ENCODE results near the gene CSTF3. TPM values are rescaled to one million over a fixed set of nuclear protein-coding genes. Genes with fewer than 3 reads are reported as not detected.
"Not testable (repeated sequence)": the region's sequence is repeated elsewhere in the genome, so short reads cannot be mapped to it uniquely, and the experiment has no call there.

Gene CSTF3
- total RNA-seq, 4 donors from 2014 or later = 8.0 to 21.0 (median 12.5) TPM

GRCh38 chr11:33171251-33171650 is 10.0 kb upstream of the CSTF3 start:
- Histone ChIP-seq H3K9me3 (no peaks in the 10 kb centered on the region), H3K27me3 (no peaks in the 10 kb centered on the region), H3K27ac (no peak overlapping the region), H3K36me3 (no peaks in the 10 kb centered on the region), H3K4me3 (no peak overlapping the region), H3K4me1 (peaks cover 0 to 33% (median 2%) of the 10 kb centered on the region in 4 donors)
- TF ChIP-seq, protein P1, sequence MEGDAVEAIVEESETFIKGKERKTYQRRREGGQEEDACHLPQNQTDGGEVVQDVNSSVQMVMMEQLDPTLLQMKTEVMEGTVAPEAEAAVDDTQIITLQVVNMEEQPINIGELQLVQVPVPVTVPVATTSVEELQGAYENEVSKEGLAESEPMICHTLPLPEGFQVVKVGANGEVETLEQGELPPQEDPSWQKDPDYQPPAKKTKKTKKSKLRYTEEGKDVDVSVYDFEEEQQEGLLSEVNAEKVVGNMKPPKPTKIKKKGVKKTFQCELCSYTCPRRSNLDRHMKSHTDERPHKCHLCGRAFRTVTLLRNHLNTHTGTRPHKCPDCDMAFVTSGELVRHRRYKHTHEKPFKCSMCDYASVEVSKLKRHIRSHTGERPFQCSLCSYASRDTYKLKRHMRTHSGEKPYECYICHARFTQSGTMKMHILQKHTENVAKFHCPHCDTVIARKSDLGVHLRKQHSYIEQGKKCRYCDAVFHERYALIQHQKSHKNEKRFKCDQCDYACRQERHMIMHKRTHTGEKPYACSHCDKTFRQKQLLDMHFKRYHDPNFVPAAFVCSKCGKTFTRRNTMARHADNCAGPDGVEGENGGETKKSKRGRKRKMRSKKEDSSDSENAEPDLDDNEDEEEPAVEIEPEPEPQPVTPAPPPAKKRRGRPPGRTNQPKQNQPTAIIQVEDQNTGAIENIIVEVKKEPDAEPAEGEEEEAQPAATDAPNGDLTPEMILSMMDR (IDR thresholded peaks at IDR 0.05) = no peak
- TF ChIP-seq POLR2A (IDR thresholded peaks at IDR 0.05) = no peak
- 95 to 97% methylated on average over 1 of the region's 1 CpG for WGBS, 2 donors
- DNase-seq (ENCODE audit: low spot score in 2 of 2) = no peak

DNA sequence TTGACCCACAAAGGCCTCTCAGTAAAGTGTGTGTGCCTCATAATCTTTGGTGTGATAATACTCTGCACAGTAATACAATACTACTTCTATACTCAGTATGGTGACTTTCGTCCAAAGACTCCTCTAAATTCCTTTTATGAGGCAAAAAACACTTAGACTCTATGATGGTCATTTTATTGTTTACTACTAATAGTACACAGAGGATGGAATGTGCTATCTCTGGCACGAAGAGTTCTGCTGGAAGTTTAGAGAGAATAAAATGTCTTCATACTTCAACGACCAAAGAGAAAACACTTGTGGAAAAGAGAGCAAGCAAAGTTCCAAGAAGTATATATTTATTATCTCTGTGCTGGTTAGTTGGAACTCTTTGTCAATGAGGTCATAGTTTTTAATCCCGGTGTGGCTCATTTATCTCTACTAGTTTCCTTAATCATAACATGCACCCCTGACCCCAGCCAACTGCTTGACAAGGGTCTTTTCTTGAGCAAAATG is 7.5 kb upstream of the CSTF3 start:
- Histone ChIP-seq H3K27ac (peak overlapping the region; percentile 32 to 73 (median 62)), H3K27me3 (no peaks in the 10 kb centered on the region), H3K36me3 (no peaks in the 10 kb centered on the region), H3K4me1 (peaks cover 0 to 40% (median 2%) of the 10 kb centered on the region in 4 donors), H3K9me3 (no peaks in the 10 kb centered on the region), H3K4me3 (no peak overlapping the region)
- DNase-seq (ENCODE audit: low spot score in 2 of 2) = no peak
- peak; percentile 58 for TF ChIP-seq EP300 (IDR thresholded peaks at IDR 0.05)
- TF ChIP-seq POLR2A (IDR thresholded peaks at IDR 0.05) = no peak
- TF ChIP-seq, protein P1 (IDR thresholded peaks at IDR 0.05) = no peak
- 13 to 17% methylated on average over 4 of the region's 4 CpGs for WGBS, 2 donors

DNA sequence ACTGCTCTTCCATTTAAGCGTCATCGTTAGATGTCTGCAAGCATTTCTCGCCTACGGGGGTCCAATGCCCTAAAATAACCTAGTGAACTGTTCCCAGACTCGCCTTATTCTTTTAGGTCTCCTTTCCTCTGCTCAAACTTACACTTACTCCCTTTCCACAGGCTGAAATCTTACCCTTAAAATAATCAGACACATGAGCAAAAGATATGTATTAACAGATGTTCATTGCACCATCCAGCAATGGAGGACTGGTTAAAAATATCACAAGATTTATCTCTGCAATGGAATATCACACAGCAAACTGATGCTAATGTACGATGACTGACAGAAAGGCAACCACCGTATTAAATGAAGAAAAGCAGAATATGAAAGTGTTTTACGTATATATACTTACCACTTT is 1.6 kb upstream of the CSTF3 start:
- Histone ChIP-seq H3K9me3 (no peaks in the 10 kb centered on the region), H3K4me1 (peaks cover 0 to 55% (median 13%) of the 10 kb centered on the region in 4 donors), H3K27ac (no peak overlapping the region), H3K4me3 (no peak overlapping the region), H3K36me3 (no peaks in the 10 kb centered on the region), H3K27me3 (no peaks in the 10 kb centered on the region)
- no peak for TF ChIP-seq POLR2A (IDR thresholded peaks at IDR 0.05)
- TF ChIP-seq, protein P1 (IDR thresholded peaks at IDR 0.05) = no peak
- WGBS, 2 donors = 95 to 96% methylated on average over 8 of the region's 8 CpGs
- no peak for DNase-seq (ENCODE audit: low spot score in 2 of 2)

DNA sequence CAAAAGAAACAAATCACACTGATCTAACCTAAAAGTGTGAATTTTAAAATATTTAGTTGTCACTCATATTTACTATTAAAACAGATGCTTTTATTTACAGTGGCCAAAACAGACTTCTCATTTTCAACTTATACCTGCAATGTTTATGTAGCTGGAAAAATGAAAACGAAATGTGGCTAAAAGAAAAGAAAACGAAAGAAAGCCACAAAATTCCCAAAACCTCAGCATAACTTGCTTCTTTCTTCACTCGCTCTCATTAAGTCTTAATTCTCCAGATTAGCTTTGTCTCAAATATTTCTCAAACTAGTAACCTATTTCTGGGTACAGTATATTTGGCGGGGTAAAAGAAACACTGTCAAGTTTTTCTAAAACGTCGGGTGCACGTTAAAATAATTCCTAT is 693 bp downstream of the CSTF3 start:
- Histone ChIP-seq H3K4me3 (peak overlapping the region; percentile 62 to 86 (median 70)), H3K9me3 (no peaks in the 10 kb centered on the region), H3K27ac (peak overlapping the region; percentile 70 to 93 (median 86)), H3K36me3 (no peaks in the 10 kb centered on the region), H3K4me1 (peaks cover 0 to 44% (median 13%) of the 10 kb centered on the region in 4 donors), H3K27me3 (no peaks in the 10 kb centered on the region)
- TF ChIP-seq POLR2A (IDR thresholded peaks at IDR 0.05) (no peak), EP300 (IDR thresholded peaks at IDR 0.05) (no peak)
- TF ChIP-seq, protein P1 (IDR thresholded peaks at IDR 0.05) = no peak
- 0 to 1% methylated on average over 7 of the region's 7 CpGs for WGBS, 2 donors
- no peak for DNase-seq (ENCODE audit: low spot score in 2 of 2)

- Histone ChIP-seq H3K9me3 (no peaks in the 10 kb centered on the region), H3K27ac (peak overlapping the region in 2 of 4 donors; percentile 92 to 93), H3K4me1 (peaks cover 0 to 44% (median 13%) of the 10 kb centered on the region in 4 donors), H3K27me3 (no peaks in the 10 kb centered on the region), H3K4me3 (peak overlapping the region; percentile 62 to 86 (median 70)), H3K36me3 (no peaks in the 10 kb centered on the region)
- TF ChIP-seq POLR2A (IDR thresholded peaks at IDR 0.05) (no peak), EP300 (IDR thresholded peaks at IDR 0.05) (no peak)
- TF ChIP-seq, protein P1 (IDR thresholded peaks at IDR 0.05) = no peak
- WGBS, 2 donors = 8 to 12% methylated on average over 8 of the region's 8 CpGs
- no peak for DNase-seq (ENCODE audit: low spot score in 2 of 2)
These were observed 1.1 kb downstream of the CSTF3 start for GRCh38 chr11:33160136-33160535.

- peaks cover 0 to 44% (median 13%) of the 10 kb centered on the region in 4 donors for H3K4me1 ChIP-seq
- not testable (repeated sequence) for H3K4me3 ChIP-seq; H3K36me3 ChIP-seq; DNase-seq (ENCODE audit: low spot score in 2 of 2); H3K27me3 ChIP-seq; H3K9me3 ChIP-seq; H3K27ac ChIP-seq
- 92 to 95% methylated on average over 20 of the region's 20 CpGs for WGBS, 2 donors
These were observed 1.9 kb downstream of the CSTF3 start for GRCh38 chr11:33159378-33159867.

Measured in tibial nerve (tissue), 4 donors.